Measurements from ENCODE around the gene KCNC1. TPM values are rescaled to one million over a fixed set of nuclear protein-coding genes. Genes with fewer than 3 reads are reported as not detected.

KCNC1 gene
- total RNA-seq, 1 donor from 2014 or later, result not detected

DNA sequence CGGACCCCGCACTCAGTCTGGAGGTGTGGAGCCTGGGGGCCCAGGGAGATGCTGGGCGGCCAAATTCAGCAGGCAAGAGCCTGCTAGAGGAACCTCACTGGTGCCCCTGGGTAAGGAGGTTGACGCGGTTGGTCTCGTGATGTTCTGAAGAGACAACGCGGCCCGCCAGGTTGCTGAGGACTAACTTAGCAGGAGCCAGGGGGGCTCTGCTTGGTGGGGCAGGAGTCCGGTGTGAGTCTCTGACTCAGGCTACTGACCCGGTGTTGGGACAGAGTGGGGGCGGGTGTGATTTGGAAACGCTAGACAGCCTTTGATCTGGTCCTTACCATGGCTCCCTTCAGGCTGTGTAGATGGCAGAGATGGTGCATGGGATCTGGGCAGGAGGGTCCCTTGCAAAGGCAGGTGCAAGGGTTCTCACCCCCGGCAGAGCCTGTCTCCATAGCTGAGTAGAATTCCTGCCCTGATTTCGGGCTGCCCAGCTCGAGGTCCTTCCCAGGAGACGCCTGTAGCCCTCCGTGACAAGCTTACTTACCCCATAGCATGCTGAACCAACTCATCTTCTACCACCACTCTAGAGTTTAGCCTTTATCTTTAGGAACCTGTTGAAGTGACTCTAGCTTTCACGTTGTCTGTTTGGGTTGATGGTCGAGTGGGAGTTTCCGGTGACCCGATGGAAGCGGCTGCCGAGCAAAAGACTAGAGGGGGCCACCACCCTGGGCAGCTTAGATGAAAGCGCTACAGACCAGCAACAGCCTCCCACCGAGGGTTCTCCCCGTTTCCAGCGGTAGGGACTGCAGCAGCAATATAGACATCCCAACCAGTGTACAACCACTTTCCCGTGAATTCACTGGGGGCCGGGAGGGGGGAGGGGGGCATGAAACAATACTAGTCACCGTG is 38.4 kb downstream of the KCNC1 start:
- intact Hi-C loops (cut with micrococcal nuclease), result no loop called here

DNA sequence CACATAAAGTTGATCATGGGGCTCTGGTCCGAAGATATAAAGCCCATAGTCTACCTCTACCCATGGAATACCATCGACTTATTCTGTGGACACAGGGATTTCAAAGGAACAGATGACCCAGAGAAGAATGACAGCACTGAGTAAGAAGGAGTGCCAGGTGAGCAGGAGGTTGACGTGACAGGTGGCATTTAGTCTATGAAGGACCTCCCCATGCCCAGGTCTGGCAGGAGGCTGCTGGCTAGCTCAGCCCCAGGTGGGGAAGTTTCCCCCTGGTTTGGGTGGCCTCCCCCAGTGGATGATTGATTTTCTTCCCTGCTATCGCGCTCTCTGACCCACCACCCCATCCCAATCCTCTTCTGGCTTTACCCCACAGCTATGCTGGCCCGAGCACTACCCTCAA is 39.1 kb downstream of the KCNC1 start:
- intact Hi-C loops (cut with micrococcal nuclease), result no loop called here

DNA sequence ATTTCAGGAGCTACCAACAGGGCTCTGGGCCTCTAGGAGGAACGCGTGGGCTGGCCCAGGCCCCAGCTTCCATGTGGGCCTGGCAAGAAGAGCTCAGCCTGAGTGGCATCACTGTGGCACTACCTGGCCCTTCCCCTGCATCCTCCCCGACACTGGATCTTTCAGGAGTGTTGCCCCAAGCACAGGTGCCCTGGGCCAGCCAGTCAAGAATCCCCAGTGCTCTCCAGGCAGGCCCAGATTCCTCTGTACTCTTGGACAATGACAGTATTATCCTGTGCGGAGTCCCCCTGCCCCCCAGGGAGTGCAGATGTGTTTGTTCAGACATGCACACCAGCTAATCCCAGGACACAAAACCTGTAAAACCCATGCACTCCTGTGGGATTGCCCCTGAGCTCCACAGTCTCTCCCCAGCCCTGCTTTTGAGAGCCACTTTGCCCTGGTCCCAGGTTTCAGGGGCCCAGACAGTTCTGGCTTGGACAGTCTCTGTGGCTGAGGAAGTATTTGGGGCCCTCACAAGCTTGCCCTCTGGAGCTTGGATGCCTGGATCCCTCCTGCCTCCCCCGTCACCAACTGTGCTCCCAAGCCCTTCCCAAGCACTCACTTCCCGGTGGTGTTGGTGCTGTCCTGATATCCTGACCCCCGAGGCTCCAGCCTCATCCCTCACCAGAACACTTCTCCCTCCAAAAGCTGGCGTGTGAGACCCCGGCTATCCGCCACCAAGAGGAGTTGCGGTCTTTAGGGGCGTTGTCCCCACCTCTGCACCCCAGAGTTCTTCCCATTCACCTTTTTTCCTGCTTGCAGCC is 39.9 kb downstream of the KCNC1 start:
- intact Hi-C loops (cut with micrococcal nuclease), result no loop called here

DNA sequence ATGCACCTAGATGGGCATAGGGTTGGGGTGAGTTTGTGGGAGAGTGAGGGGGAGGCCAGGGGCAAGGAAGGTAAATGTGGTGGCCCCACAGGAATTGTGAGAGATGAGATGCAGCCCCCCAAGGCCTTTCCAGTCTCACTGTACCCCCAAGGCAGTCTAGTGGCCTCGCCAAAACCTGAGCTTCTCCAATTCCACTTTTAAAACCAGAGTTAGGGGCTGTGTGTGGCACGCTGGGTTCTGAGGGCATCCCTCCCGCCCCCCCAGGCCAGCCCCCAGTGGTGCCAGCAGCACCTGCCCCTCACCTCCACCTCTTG is 40.4 kb downstream of the KCNC1 start:
- intact Hi-C loops (cut with micrococcal nuclease), result no loop called here

DNA sequence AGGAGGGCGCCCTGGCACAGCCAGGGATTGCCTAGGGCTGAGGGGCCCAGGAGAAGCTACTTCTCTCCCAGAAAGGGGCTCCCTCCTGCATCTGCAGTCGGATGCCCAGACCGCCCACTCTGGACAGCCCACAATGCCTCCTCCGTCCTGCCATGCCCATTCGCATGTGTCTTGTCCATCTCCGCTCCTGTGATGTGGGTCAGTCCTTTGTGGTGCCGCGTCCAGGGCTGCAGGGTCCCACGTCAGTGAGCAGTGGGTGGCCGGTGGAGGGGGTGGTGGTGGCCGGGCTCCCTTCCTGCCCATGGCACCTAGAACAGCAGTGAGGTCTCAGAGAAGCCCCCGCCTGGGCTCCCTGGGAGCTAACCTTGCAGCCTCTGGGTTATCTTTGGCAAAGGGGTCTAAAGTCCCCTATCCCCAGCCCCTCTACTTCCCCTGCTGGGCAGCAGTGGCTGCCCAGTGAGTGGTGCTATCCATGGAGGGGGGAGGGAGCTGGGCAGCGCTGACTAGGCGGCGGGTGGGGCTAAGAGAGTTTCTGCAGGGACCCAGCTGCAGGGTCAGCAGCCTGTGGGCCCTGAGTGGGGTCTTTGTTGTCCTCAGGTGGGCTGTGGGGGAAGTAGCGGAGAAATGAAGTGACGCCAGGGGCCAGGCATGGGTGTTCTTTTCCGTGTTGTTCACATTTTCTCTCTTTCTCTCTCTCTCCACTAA is 41.1 kb downstream of the KCNC1 start:
- intact Hi-C loops (cut with micrococcal nuclease), result no loop called here

DNA sequence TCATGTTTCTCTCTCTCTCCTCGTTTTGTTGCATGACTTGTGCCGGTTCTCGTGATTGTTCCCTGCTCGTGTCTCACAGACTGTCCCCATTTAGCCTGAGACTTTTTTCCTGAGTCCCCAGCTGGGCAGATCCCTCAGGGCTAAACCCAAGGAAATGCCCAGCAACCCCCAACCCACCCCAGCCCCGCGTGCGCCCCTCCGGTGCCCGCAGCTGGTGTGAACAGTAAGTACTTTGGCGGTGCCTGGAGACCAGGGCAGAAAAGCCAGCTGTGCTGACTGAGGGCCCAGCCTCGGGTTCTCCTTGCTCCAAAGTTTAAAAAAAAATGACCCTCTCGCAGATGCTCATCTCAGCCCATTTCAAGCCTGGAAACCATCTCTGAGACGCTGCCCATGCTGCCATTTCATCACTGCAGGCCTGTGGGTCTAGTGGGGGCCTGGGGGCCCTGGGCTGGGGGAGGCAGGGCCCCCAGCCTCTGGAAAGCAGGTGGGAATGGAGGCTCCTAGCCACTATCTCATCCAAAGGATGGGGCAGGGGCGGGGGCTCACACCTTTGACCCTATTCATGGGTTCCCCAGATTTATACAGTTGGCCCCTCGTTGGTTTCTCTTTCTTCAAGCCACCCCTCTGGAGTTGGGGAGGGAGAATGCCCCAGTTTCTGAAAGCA is 41.8 kb downstream of the KCNC1 start:
- intact Hi-C loops (cut with micrococcal nuclease), result no loop called here

DNA sequence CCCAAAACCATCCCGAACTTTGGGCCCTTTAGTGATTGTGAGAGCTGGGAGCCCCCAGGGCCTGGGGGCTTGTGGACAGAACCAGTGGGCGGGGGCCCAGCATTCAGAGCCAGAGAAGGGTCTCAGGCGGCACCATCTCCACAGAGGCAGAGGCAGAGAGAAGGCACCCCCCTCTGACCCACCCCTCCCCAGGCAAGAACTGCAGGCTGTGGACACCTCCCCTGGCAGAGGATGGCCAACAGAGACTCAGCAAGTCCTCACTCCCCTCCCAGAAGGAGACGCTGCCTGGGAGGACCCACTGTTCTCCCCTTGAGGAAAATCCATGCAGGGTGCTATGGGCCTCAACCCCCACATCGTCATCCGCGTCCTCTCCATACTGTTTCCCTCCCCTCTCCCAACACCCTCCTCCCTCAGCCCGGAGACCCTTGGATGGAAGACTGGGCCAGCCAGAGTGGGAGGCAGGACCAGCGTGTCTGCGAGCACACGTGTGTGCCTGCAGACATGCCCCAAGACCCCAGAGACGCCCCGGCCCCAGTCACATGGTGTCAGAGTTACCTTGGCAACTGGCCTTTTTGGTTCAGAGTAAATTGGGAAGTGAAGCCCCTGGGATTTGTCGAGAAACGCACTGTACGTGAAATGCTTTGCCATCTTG is 42.6 kb downstream of the KCNC1 start:
- intact Hi-C loops (cut with micrococcal nuclease), result no loop called here

DNA sequence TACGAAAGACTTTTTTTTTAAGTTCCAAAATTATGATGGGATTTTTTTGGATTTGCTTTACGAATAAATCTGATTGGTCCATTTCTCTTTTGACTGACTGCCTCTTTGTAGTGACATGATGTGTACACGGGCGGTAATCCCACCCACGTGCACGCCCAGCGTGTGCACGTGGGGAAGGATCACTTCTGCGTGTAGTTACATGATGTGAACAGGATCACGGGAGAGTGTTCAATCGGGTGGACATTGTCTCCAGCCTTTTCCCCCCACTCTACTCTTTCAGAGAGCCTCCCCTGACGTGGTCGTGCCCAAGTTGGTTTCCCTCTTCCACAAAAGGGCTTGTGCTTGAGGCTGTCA is 43.1 kb downstream of the KCNC1 start:
- intact Hi-C loops (cut with micrococcal nuclease), result no loop called here

DNA sequence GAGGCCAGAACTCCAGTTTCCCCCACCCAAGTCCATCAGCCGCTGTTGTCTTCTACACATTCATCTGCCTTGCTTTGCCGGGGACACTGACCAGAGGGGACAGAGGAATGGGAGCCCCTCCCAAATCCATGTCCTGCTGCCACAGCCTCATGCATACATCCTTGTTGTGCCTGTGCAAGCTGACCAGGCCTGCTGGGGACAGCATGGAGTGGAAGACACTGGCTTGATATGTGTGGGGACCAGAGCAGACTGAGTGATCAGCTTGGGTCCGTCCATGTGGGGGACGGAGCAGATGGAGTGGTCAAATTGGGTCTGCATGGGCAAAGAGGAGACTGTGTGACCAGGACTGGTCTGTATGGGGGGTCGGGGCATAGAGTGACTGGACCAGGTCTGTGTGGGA is 43.8 kb downstream of the KCNC1 start:
- intact Hi-C loops (cut with micrococcal nuclease), result no loop called here

DNA sequence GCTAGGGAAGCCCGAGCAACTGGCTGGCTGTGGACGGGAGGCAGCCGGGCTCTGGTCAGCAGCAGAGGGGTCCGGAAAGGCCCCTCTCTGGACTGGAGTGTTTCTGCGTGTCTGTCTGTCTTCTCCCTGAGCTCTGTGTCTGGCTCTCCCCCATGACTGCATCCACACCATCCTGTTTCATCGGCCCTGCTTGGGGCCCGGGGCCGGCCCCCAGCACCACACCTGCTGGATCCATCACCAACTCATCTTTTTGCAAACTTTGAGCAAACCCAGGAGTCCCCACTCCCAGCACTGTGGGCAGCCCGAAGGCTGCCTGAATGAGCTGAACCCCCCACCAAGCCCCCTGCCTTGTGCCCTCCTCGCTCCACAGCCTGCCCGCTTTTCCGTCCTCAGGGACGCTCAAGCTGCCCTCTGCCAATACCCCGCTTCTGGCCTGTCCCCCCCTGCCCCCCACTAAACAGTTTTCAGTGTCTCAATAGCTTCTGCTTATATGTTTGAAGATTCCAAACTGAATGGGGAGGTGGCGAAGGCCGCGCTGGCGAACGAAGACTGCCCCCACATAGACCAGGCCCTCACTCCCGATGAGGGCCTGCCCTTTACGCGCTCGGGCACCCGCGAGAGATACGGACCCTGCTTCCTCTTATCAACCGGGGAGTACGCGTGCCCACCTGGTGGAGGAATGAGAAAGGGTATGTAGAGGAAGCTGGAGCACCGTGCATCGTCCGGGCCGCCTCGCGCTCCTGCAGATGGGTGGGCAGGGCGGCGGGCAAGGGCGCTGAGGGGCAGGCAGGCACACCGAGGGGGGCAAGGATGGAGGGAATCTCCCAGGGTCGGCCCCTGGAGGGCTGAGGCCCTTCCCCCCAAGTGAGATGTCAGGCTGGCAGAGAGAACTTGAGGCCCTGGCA is 44.6 kb downstream of the KCNC1 start:
- intact Hi-C loops (cut with micrococcal nuclease), result no loop called here

DNA sequence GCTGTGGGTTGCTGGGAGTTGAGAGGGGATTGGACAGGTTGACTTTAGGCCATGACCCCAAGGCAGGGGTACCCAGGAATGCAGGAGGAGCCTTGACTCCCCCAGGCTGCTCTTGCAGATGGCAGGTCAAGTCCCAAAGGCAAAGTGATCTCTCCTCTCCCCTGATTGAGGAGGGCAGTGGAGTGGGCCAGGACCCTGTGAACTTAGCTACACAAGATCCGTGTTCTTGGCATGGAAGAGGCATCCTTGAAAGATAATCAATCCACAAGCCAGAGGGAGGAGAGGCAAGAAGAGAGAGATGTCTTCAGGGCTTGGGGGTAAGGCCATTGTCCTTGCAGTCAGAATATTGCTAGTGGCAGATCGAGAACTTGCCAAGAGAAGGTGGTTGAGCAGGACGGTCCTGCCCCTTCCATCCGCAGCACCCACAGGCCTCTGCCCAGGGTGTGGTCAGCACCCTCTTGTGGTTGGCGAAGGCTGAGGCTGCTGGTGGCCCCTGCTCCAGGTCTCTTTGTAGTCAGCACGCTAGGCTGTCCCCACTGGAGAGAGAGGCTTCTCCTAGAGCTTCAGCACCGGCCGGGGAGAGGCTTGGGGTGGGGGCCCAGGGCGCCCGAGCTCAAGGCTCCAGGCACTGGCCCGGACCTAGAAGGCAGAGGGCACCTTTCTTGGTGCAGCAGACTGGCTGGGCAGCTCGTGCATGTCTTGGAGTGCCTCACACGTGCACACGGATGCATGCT is 45.4 kb downstream of the KCNC1 start:
- intact Hi-C loops (cut with micrococcal nuclease), result no loop called here

DNA sequence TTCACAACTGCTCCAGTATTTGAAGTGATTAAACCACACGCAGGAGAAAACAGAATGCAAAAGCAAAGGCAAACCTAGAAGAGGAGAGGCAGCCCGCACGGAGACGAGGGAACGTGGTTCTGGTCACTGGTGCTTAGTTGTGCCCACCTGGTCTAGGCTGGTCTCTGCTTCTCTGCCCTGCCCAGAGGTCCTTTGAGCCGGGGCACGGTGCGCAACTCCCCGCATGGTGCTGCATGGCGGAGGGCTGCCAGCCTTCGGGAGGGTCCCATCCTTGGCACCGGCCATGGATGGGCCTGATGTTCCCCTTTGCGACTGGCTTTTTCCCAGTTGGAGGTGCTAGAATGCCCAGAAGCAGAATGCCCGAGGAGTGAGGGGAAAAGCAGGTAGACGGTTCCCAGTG is 46.1 kb downstream of the KCNC1 start:
- intact Hi-C loops (cut with micrococcal nuclease), result no loop called here

DNA sequence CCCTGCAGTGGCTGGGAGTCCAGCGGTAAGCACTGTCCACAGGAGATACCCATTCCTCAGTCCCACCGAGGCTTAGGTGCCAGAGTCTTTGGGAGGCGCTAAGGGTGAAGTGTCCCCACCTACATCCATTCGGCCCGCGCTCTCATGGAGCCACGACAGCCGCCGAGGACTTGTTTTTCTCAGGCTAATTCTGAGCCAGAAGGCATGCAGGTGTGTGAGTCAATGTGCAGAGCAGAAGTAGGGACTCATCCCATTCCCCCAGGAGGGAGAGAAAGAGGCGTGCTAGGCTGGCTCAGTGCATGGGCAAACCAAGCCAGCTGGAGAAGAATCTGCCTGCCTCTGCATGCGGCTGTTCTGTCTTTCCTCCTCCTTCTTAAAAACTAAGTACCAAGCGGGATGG is 46.6 kb downstream of the KCNC1 start:
- intact Hi-C loops (cut with micrococcal nuclease), result no loop called here

DNA sequence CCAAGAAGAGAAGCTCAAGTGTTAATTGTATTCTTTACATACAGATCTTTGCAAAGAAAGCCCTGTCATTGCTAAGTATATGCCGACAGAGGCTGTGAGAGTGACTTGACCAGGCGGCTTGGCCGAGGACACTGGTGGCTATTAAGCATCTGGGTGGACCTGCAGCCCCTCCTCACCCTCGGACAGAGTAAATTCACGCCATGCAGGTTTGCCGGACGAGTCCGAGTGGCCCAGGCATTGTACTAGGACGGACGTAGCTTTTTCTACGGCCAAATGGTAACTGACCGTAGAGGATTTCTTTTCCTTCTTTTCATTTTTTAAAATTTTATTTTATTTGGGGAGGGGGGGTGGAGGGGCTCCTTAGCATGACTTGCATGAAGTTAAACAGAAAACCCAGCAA is 47.0 kb downstream of the KCNC1 start:
- intact Hi-C loops (cut with micrococcal nuclease), result no loop called here

DNA sequence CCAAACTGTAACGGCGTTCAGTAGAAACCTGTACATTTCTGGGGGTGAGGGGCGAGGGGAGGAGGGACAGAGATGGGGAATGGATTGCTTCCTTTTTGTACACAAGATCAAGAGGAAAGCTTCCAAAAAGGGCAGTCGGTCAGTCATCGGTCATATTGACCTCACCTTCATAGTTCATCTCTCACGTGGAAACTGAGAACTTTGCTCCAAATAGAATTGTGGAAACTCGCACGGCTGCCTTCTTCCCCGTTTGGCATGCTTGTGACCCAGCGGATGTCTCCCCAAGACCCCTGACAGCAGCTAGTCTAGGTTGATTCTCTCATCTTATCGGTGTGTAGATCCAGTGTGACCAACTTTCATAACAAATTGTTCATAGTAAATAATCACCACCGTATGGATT is 47.6 kb downstream of the KCNC1 start:
- intact Hi-C loops (cut with micrococcal nuclease), result no loop called here

DNA sequence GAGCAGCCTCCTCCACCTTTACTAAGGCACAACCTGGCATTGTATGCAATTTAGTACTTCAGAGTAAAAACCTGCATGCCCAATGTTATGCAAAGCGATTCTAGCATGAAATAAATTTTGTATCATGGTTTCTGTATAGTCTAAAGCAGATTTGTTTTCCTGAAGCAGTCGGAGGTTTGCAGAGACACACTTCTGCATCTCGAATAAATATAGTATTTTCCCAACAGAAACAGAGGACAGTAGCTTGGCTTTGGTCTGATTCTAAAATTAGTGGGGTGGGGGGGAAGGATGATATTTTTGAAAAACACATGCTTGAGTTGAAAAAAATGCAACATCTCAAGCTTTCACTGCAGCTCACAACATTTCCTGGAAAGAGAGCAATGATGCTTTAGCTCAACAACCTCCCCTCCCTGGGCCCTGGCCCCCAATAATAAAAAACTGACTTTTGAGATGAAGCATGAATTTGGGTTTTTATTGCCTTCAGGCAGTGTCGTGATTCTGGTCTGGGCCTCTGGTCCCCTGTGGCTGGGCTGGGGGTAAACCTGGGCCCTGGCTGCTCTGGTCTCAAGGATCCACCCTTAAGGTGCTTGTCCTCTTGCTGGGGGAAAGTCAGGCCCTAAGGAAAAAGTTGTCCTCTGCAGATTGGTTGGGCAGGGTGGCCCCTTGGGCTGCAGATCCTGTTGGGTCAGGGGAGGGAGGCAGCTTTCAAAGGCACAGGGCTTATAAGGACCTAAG is 48.2 kb downstream of the KCNC1 start:
- intact Hi-C loops (cut with micrococcal nuclease), result no loop called here

DNA sequence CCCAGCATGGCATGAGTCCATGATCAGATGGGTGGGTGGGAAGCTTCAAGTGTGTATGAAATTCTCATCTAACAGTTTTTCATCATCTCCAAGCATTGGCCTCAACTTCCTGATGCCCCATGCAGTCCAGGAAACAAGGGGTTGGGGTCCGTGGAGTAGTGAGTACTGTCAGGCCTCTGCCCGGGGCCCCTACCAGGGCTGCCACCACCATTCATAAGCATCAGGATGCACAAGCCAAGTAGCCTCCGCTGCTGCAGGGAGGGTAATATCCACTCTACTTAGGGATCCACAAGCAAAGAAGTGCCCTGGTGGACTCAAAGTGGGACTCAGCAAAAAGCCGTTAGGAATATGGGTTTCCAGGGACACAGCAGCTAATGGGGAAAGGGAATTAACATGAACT is 49.3 kb downstream of the KCNC1 start:
- intact Hi-C loops (cut with micrococcal nuclease), result no loop called here

DNA sequence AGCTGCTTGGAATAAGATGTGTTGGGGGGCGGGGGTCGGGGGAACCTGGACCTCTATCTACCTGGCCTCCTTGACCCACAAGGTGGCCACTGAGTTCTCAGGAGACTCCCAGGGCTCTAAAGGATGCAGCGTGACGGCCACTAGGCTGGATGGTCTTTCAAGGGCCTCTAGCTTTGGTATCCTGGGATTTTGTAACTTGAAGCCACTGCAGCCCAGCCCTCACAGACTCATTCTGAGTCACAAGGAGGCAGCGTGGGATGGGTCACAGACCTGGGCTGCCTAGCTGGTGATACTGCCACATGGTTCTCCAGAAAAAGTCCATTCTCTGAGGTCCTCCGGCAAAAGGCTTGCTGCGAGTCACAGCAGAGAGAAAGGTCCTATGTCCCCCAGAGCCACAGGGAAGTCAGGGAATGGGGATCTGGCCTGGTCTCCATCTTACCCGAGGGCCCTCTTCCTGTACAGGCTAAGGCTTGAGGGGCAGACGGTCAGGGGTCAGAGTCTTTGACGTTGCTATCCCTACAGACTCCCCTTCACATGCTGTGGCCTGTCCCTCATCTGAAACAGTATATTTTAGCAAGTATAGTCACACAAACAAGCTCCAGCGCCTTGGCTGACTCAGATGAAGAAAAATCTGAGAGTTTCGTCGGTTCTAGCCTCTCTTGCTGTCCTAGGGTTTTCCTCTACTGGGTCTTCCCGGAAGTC is 52.4 kb downstream of the KCNC1 start:
- intact Hi-C loops (cut with micrococcal nuclease), result no loop called here
